ENCODE measurements around the gene ABRACL. TPM values are rescaled to one million over a fixed set of nuclear protein-coding genes. Genes with fewer than 3 reads are reported as not detected.

Gene ABRACL
- total and polyA plus RNA-seq, 2 experiments from 2014 or later = 134 to 516 TPM

DNA sequence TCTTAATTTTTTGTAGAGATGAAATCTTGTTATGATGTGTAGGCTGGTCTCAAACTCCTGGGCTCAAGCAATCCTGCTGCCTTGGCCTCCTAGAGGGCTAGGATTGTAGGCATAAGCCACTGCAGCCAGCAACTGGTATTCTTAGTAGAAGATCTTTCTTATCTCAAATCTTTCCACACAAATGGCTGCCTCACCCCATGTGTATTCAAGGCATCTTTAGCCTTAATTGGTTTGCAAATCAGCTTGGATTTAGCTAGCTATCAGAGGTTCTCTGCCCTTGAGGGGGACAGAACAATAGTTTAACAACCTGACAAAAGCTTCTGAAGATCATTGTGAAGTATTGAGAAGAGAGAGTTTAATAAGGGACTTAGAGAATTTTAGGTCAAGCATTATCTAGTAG, 17.9 kb upstream of the ABRACL start (continued):
- TF ChIP-seq, protein P1, sequence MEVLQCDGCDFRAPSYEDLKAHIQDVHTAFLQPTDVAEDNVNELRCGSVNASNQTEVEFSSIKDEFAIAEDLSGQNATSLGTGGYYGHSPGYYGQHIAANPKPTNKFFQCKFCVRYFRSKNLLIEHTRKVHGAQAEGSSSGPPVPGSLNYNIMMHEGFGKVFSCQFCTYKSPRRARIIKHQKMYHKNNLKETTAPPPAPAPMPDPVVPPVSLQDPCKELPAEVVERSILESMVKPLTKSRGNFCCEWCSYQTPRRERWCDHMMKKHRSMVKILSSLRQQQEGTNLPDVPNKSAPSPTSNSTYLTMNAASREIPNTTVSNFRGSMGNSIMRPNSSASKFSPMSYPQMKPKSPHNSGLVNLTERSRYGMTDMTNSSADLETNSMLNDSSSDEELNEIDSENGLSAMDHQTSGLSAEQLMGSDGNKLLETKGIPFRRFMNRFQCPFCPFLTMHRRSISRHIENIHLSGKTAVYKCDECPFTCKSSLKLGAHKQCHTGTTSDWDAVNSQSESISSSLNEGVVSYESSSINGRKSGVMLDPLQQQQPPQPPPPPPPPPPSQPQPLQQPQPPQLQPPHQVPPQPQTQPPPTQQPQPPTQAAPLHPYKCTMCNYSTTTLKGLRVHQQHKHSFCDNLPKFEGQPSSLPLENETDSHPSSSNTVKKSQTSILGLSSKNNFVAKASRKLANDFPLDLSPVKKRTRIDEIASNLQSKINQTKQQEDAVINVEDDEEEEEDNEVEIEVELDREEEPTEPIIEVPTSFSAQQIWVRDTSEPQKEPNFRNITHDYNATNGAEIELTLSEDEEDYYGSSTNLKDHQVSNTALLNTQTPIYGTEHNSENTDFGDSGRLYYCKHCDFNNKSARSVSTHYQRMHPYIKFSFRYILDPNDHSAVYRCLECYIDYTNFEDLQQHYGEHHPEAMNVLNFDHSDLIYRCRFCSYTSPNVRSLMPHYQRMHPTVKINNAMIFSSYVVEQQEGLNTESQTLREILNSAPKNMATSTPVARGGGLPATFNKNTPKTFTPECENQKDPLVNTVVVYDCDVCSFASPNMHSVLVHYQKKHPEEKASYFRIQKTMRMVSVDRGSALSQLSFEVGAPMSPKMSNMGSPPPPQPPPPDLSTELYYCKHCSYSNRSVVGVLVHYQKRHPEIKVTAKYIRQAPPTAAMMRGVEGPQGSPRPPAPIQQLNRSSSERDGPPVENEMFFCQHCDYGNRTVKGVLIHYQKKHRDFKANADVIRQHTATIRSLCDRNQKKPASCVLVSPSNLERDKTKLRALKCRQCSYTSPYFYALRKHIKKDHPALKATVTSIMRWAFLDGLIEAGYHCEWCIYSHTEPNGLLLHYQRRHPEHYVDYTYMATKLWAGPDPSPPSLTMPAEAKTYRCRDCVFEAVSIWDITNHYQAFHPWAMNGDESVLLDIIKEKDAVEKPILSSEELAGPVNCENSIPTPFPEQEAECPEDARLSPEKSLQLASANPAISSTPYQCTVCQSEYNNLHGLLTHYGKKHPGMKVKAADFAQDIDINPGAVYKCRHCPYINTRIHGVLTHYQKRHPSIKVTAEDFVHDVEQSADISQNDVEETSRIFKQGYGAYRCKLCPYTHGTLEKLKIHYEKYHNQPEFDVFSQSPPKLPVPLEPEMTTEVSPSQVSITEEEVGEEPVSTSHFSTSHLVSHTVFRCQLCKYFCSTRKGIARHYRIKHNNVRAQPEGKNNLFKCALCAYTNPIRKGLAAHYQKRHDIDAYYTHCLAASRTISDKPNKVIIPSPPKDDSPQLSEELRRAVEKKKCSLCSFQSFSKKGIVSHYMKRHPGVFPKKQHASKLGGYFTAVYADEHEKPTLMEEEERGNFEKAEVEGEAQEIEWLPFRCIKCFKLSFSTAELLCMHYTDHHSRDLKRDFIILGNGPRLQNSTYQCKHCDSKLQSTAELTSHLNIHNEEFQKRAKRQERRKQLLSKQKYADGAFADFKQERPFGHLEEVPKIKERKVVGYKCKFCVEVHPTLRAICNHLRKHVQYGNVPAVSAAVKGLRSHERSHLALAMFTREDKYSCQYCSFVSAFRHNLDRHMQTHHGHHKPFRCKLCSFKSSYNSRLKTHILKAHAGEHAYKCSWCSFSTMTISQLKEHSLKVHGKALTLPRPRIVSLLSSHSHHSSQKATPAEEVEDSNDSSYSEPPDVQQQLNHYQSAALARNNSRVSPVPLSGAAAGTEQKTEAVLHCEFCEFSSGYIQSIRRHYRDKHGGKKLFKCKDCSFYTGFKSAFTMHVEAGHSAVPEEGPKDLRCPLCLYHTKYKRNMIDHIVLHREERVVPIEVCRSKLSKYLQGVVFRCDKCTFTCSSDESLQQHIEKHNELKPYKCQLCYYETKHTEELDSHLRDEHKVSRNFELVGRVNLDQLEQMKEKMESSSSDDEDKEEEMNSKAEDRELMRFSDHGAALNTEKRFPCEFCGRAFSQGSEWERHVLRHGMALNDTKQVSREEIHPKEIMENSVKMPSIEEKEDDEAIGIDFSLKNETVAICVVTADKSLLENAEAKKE (CRISPR knock-in tag; IDR thresholded peaks at IDR 0.05) = no peak
- TF ChIP-seq EZH2 (IDR thresholded peaks at IDR 0.05; ENCODE audit: low read depth, unreplicated experiment) (no peak), ZNF114 (CRISPR knock-in tag; IDR thresholded peaks at IDR 0.05) (no peak)

DNA sequence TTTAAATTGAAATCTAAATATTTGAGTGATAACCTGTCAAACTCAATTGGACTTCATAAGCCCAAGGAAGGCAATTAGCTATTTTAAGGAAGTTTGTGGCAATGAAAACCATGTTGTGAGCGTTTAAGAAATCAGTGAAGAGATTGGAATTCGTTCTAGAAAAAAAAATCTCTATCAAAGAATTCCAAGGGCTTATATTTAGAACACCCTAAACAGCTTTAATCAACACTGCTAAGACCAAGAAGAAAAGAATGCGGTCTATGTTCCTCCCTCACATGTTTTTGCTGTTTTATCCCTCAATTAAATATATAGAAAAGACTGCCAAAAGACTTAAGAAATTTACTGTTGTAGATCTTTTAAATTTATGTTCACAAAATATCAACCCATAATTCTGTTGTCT, 16.6 kb upstream of the ABRACL start:
- no peak overlapping the region for H3K4me3 Mint-ChIP-seq
- peaks cover 10% of the 10 kb centered on the region for H3K27me3 Mint-ChIP-seq (ENCODE audit: insufficient read depth, low read depth, poor library complexity)
- Histone ChIP-seq H2AFZ (no peak overlapping the region), H3K27me3 (ENCODE audit: insufficient read depth) (no peaks in the 10 kb centered on the region), H3K9me2 (ENCODE audit: insufficient read depth) (peaks cover 5% of the 10 kb centered on the region; the same call in 1 of the 2 replicates), H3F3A (replicated peaks; ENCODE audit: low read depth) (no peaks in the 10 kb centered on the region), H3K4me1 (ENCODE audit: insufficient read depth) (peaks cover 29% of the 10 kb centered on the region), H3K79me2 (replicated peaks; ENCODE audit: insufficient read depth) (no peaks in the 10 kb centered on the region), H3K27ac (ENCODE audit: low read depth) (no peak overlapping the region), H3K4me2 (peak overlapping the region; percentile 31; the same call in 1 of the 2 replicates), H4K20me1 (replicated peaks; ENCODE audit: insufficient read depth) (no peaks in the 10 kb centered on the region), H3K36me3 (ENCODE audit: insufficient read depth) (no peaks in the 10 kb centered on the region), H3K4me3 (no peak overlapping the region)
- DNase-seq (ENCODE audit: low spot score) = no peak
- H3K36me3 Mint-ChIP-seq (ENCODE audit: low read depth) = no peaks in the 10 kb centered on the region
- no peak for ATAC-seq
- H3K9me3 Mint-ChIP-seq = no peaks in the 10 kb centered on the region
- peaks cover 30% of the 10 kb centered on the region for H3K4me1 Mint-ChIP-seq
- H3K27ac Mint-ChIP-seq = no peak overlapping the region
- TF ChIP-seq ZNF114 (CRISPR knock-in tag; IDR thresholded peaks at IDR 0.05) (no peak), STAT1 (IDR thresholded peaks at IDR 0.05; ENCODE audit: unreplicated experiment) (no peak), NANOG (IDR thresholded peaks at IDR 0.05; ENCODE audit: borderline replicate concordance) (no peak), ZNF331 (CRISPR knock-in tag; IDR thresholded peaks at IDR 0.05; ENCODE audit: low read depth) (no peak), POLR2AphosphoS5 (IDR thresholded peaks at IDR 0.05; ENCODE audit: low read depth) (no peak), CREB1 (CRISPR knock-in tag; IDR thresholded peaks at IDR 0.05; ENCODE audit: low read depth) (no peak), JUNB (IDR thresholded peaks at IDR 0.05; ENCODE audit: unreplicated experiment) (no peak)
- TF ChIP-seq, protein P1 (CRISPR knock-in tag; IDR thresholded peaks at IDR 0.05) = no peak

Data from GM23338 (cell line).